NB4 (cell line): ENCODE measurements around the gene ZBTB7C.
A peak's percentile ranks its signal among the peaks of the same experiment; 100 is the strongest.

Source experiments
- DNase-seq: peaks from one replicate; pipeline ENCODE4 v3.0.0; 2010; ENCODE audit warnings: low read depth
- H3K4me3 ChIP-seq: one replicate; pipeline ENCODE4 v1.5.1; 2011; ENCODE audit warnings: mild to moderate bottlenecking, low read depth, low read length, moderate library complexity
- MYC ChIP-seq: IDR thresholded peaks from 2 replicates; pipeline ENCODE4 v1.6.1; 2011; ENCODE audit warnings: low read depth, low read length
- POLR2A ChIP-seq: IDR thresholded peaks from 2 replicates; pipeline ENCODE4 v1.6.1; 2011; ENCODE audit warnings: mild to moderate bottlenecking; ENCODE audit not compliant: insufficient read length; ENCODE audit errors: extremely low read depth
- TF ChIP-seq, protein P1 (sequence below): IDR thresholded peaks from 2 replicates; pipeline ENCODE4 v1.6.1; 2011; ENCODE audit warnings: low read depth, low read length
- TF ChIP-seq, protein P2 (sequence below): IDR thresholded peaks from one replicate; pipeline ENCODE4 v1.5.1; 2012; ENCODE audit warnings: low read depth, low read length

Gene ZBTB7C

DNA sequence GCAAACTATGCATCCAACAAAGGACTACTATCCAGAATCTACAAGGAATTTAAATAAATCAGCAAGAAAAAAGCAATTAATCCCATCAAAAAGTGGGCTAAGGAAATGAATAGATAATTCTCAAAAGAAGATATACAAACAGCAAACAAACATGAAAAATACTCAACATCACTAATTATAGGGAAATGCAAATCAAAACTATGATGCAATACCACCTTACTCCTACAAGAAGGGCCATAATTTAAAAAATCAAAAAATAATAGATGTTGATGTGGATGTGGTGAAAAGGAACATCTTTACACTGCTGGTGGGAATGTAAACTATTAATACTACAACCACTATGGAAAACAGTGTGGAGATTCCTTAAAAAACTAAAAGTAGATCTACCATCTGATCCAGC is 164.7 kb downstream of the ZBTB7C start:
- no peak overlapping the region for H3K4me3 ChIP-seq
- TF ChIP-seq POLR2A (no peak), MYC (no peak)
- TF ChIP-seq, protein P1, sequence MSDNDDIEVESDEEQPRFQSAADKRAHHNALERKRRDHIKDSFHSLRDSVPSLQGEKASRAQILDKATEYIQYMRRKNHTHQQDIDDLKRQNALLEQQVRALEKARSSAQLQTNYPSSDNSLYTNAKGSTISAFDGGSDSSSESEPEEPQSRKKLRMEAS = no peak
- TF ChIP-seq, protein P2, sequence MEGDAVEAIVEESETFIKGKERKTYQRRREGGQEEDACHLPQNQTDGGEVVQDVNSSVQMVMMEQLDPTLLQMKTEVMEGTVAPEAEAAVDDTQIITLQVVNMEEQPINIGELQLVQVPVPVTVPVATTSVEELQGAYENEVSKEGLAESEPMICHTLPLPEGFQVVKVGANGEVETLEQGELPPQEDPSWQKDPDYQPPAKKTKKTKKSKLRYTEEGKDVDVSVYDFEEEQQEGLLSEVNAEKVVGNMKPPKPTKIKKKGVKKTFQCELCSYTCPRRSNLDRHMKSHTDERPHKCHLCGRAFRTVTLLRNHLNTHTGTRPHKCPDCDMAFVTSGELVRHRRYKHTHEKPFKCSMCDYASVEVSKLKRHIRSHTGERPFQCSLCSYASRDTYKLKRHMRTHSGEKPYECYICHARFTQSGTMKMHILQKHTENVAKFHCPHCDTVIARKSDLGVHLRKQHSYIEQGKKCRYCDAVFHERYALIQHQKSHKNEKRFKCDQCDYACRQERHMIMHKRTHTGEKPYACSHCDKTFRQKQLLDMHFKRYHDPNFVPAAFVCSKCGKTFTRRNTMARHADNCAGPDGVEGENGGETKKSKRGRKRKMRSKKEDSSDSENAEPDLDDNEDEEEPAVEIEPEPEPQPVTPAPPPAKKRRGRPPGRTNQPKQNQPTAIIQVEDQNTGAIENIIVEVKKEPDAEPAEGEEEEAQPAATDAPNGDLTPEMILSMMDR = no peak
- no peak for DNase-seq

DNA sequence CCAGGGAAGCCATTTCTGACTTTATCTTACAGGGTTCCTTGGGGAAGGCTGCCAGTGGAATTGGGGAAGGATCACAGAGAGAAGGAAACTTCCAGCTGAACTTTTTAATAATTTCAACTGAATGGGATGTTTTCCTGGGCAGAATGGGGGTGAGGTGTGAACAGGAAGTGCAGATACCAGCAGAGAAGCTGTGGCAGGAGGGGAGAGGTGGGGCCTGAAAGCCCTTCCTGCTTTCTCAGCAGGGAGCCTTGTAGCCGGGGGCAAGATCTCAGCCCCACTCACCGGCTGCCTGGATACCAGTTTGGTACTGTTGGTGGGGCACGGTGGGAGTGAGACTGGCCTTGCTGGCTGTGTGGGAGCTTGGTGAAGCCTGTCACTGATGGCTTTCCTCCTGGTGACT is 170.5 kb downstream of the ZBTB7C start:
- peak; percentile 50 for DNase-seq
- no peak overlapping the region for H3K4me3 ChIP-seq
- TF ChIP-seq, protein P1 = no peak
- TF ChIP-seq POLR2A (no peak), MYC (no peak)
- TF ChIP-seq, protein P2 = no peak

DNA sequence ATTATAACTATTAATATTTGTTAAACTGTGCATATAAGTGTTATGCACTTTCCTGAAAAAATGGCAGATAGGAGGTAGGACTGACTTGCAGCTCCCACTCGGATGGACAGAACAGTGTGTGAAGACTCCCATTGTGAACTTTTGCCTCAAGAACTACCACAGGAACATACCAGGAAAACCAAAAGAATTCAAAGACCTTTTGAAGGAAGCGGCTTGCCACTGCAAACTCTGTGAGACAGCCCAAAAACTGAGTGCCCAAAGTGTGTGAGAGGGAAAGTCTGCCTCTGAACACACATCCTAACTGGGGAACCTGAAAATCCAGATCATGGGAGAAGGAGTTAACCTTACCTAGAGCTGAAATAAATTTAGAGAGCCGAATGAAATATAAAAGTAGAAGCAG is 171.0 kb downstream of the ZBTB7C start:
- TF ChIP-seq POLR2A (no peak), MYC (no peak)
- TF ChIP-seq, protein P2 = no peak
- TF ChIP-seq, protein P1 = no peak
- no peak overlapping the region for H3K4me3 ChIP-seq
- no peak for DNase-seq

DNA sequence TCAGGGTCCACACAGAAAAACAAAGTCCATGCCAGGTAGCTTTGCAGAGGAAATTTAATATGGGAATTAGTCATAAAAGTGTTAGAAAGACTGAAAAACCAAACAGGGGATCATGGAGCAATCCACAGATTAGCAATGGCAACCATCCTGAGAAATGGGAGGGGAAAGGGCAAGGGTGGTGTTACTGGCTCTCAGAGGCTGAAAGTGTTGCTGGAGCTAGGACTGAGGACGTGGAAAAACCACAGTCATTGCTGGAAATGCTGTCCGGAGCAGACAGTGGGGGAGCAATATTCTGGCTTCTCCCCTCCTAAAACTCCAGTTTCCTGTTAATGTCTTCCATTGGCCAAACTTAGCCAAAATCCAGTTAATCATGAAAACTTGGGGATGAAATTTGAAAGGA is 172.4 kb downstream of the ZBTB7C start:
- H3K4me3 ChIP-seq = no peak overlapping the region
- TF ChIP-seq, protein P1 = no peak
- TF ChIP-seq, protein P2 = no peak
- TF ChIP-seq POLR2A (no peak), MYC (no peak)
- DNase-seq = no peak

DNA sequence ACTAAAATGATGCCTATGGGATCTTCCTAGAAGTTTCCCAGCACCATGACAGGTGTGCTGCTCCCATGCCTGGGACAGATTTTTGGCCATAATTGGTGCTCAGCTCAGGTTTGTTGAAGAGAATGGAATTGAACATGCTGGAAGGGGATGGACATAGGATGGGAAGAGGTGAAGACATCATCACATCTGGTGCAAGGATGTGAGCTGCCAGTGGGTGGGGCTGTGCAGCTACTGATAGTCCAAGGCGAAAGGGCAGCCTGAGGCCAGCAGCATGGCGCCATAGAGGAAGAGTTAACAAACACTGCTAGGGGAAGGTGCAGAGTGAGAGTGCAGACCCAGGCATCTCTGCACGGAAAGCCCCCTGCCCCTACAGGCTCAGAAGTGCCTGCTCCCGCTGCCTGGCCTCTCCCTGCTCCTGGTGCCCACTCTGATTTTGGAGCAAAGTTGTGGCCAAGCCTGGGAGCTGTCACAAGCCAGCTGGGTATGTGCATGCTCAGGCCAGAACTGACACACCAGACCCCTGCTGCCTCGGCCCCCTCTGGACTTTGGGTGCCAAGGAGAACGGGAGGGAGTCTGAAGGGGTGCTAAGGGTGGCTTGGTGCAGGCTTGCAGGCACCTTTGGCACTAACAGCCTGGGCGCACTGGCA is 178.6 kb downstream of the ZBTB7C start:
- TF ChIP-seq POLR2A (no peak), MYC (no peak)
- TF ChIP-seq, protein P2 = peak; percentile 77
- TF ChIP-seq, protein P1 = peak; percentile 34; the same call in 1 of the 2 replicates
- peak; percentile 78 for DNase-seq
- no peak overlapping the region for H3K4me3 ChIP-seq
